ENCODE data around the gene CDCA7L.

DNA sequence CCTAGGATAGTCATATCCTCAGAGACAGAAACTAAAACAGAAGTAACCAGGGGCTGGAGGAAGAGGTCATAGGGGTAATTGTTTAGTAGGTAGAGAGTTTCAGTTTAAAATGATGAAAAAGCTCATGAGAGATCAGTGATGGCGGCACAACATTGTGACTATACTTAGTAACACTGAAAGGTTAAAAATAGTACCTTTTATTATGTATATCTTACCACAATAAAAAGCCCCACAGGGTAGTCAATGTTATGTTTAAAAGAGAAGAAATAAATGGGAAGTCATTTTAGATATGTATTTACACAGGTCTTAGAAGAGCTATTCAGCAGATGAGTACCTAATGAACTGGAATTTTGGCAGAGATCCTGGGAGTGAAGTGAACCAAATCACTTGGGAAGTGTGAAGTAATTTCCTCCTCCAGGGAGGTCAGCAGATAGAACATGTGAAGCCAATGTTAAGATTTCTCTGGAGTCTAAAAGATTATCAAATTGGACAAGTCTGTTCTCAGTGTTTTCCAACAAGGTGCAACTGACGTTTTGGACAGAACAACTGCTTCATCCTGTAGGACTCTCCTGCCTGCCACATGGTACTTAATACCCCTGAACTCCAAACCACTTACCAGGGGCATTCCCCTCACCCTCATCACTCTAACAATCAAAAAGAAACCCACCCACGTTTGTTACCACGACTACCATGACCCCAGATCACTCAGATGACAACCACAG lies 6.4 kb downstream of the CDCA7L start:
- TF ChIP-seq, protein P1, sequence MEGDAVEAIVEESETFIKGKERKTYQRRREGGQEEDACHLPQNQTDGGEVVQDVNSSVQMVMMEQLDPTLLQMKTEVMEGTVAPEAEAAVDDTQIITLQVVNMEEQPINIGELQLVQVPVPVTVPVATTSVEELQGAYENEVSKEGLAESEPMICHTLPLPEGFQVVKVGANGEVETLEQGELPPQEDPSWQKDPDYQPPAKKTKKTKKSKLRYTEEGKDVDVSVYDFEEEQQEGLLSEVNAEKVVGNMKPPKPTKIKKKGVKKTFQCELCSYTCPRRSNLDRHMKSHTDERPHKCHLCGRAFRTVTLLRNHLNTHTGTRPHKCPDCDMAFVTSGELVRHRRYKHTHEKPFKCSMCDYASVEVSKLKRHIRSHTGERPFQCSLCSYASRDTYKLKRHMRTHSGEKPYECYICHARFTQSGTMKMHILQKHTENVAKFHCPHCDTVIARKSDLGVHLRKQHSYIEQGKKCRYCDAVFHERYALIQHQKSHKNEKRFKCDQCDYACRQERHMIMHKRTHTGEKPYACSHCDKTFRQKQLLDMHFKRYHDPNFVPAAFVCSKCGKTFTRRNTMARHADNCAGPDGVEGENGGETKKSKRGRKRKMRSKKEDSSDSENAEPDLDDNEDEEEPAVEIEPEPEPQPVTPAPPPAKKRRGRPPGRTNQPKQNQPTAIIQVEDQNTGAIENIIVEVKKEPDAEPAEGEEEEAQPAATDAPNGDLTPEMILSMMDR (IDR thresholded peaks at IDR 0.05; ENCODE audit: low read depth, low read length) = no peak
- no peak for TF ChIP-seq EZH2phosphoT487 (IDR thresholded peaks at IDR 0.05; ENCODE audit: low read depth)
